Measurements from ENCODE around the gene NT5C3A.

GRCh38 chr7:33041631-33042428, 20.7 kb downstream of the NT5C3A start:
- TF ChIP-seq, protein P1, sequence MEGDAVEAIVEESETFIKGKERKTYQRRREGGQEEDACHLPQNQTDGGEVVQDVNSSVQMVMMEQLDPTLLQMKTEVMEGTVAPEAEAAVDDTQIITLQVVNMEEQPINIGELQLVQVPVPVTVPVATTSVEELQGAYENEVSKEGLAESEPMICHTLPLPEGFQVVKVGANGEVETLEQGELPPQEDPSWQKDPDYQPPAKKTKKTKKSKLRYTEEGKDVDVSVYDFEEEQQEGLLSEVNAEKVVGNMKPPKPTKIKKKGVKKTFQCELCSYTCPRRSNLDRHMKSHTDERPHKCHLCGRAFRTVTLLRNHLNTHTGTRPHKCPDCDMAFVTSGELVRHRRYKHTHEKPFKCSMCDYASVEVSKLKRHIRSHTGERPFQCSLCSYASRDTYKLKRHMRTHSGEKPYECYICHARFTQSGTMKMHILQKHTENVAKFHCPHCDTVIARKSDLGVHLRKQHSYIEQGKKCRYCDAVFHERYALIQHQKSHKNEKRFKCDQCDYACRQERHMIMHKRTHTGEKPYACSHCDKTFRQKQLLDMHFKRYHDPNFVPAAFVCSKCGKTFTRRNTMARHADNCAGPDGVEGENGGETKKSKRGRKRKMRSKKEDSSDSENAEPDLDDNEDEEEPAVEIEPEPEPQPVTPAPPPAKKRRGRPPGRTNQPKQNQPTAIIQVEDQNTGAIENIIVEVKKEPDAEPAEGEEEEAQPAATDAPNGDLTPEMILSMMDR (conservative IDR thresholded peaks at IDR 0.05; ENCODE audit: low read length) = no peak
- TF ChIP-seq EZH2phosphoT487 (IDR thresholded peaks at IDR 0.05; ENCODE audit: borderline replicate concordance) = no peak
